Inflammatory macrophage (primary cell): Measurements from ENCODE around the gene SERPIND1.

Experiments used
- DNase-seq, 2 donors: peaks; one replicate each; pipeline ENCODE4 v3.0.0-alpha.2; 2020 to 2022

Gene SERPIND1

GRCh38 chr22:20792966-20793728 is 19.2 kb downstream of the SERPIND1 start:
- no peak for DNase-seq

- DNase-seq = no peak
These were observed 20.1 kb downstream of the SERPIND1 start for GRCh38 chr22:20793748-20794649.

GRCh38 chr22:20794650-20795413 is 20.9 kb downstream of the SERPIND1 start:
- DNase-seq = no peak

- DNase-seq = no peak
These were observed 22.8 kb downstream of the SERPIND1 start for GRCh38 chr22:20796731-20797130.

- no peak for DNase-seq
These were observed 24.3 kb downstream of the SERPIND1 start for GRCh38 chr22:20798218-20798617.

GRCh38 chr22:20798974-20799373 is 25.1 kb downstream of the SERPIND1 start:
- no peak for DNase-seq

GRCh38 chr22:20799449-20799848 is 25.5 kb downstream of the SERPIND1 start:
- DNase-seq = no peak

- DNase-seq = no peak
These were observed 28.5 kb downstream of the SERPIND1 start for GRCh38 chr22:20802452-20802851.

- no peak for DNase-seq
These were observed 29.1 kb downstream of the SERPIND1 start for GRCh38 chr22:20802922-20803553.

GRCh38 chr22:20803696-20804324 is 29.9 kb downstream of the SERPIND1 start:
- peak in 1 of 2 donors; percentile 12 for DNase-seq

- DNase-seq = no peak
These were observed 30.7 kb downstream of the SERPIND1 start for GRCh38 chr22:20804650-20805049.

- DNase-seq = no peak
These were observed 32.1 kb downstream of the SERPIND1 start for GRCh38 chr22:20805972-20806471.

- no peak for DNase-seq
These were observed 33.4 kb downstream of the SERPIND1 start for GRCh38 chr22:20807315-20807752.

- no peak for DNase-seq
These were observed 34.9 kb downstream of the SERPIND1 start for GRCh38 chr22:20808844-20809243.

GRCh38 chr22:20809538-20810185 is 35.7 kb downstream of the SERPIND1 start:
- no peak for DNase-seq

- no peak for DNase-seq
These were observed 36.7 kb downstream of the SERPIND1 start for GRCh38 chr22:20810645-20811044.

- DNase-seq = no peak
These were observed 37.3 kb downstream of the SERPIND1 start for GRCh38 chr22:20811171-20811570.

GRCh38 chr22:20811971-20812660 is 38.2 kb downstream of the SERPIND1 start:
- DNase-seq = no peak

GRCh38 chr22:20813056-20813455 is 39.1 kb downstream of the SERPIND1 start:
- no peak for DNase-seq

- DNase-seq = no peak
These were observed 40.4 kb downstream of the SERPIND1 start for GRCh38 chr22:20814221-20814808.
